Epithelial cell of esophagus (primary cell): ENCODE results near the gene FSD1L.
A peak's percentile ranks its signal among the peaks of the same experiment; 100 is the strongest.

ENCODE experiments used
- DNase-seq: peaks from one replicate; pipeline ENCODE4 v3.0.0; 2010; ENCODE audit warnings: low read depth
- H3K4me3 ChIP-seq: 2 replicates; pipeline ENCODE4 v1.5.1; 2011; ENCODE audit warnings: mild to moderate bottlenecking, low read length, control low read depth
- TF ChIP-seq, protein P1 (sequence below): IDR thresholded peaks from 2 replicates; pipeline ENCODE4 v1.5.1; 2011; ENCODE audit warnings: low read depth, mild to moderate bottlenecking, low read length, control low read depth, inconsistent platforms; ENCODE audit not compliant: insufficient read depth; ENCODE audit errors: missing control alignments

FSD1L gene

GRCh38 chr9:105421154-105421553, 26.7 kb upstream of the FSD1L start:
- DNase-seq, result no peak
- H3K4me3 ChIP-seq, result no peak overlapping the region
- TF ChIP-seq, protein P1, sequence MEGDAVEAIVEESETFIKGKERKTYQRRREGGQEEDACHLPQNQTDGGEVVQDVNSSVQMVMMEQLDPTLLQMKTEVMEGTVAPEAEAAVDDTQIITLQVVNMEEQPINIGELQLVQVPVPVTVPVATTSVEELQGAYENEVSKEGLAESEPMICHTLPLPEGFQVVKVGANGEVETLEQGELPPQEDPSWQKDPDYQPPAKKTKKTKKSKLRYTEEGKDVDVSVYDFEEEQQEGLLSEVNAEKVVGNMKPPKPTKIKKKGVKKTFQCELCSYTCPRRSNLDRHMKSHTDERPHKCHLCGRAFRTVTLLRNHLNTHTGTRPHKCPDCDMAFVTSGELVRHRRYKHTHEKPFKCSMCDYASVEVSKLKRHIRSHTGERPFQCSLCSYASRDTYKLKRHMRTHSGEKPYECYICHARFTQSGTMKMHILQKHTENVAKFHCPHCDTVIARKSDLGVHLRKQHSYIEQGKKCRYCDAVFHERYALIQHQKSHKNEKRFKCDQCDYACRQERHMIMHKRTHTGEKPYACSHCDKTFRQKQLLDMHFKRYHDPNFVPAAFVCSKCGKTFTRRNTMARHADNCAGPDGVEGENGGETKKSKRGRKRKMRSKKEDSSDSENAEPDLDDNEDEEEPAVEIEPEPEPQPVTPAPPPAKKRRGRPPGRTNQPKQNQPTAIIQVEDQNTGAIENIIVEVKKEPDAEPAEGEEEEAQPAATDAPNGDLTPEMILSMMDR, result no peak

DNA sequence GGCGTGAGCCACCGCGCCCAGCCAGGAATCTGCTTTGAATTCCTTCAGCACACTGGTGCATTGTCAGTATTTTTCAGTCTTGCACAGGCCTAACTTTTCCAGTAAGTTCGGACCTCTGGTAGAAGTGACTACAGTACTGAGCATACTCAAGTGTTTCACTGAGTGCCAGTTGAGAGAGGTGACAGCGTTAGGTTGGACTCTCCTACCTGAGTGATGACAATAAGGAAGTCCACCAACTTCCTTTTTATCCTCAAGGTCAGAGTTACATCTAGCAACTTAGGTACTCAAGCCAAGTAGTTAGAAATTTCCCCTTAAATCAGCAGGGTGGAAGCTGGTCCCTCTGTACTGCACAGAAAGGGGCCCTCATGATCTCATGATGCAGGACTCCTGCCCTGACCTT, 26.0 kb upstream of the FSD1L start:
- TF ChIP-seq, protein P1, result no peak
- no peak for DNase-seq
- no peak overlapping the region for H3K4me3 ChIP-seq

DNA sequence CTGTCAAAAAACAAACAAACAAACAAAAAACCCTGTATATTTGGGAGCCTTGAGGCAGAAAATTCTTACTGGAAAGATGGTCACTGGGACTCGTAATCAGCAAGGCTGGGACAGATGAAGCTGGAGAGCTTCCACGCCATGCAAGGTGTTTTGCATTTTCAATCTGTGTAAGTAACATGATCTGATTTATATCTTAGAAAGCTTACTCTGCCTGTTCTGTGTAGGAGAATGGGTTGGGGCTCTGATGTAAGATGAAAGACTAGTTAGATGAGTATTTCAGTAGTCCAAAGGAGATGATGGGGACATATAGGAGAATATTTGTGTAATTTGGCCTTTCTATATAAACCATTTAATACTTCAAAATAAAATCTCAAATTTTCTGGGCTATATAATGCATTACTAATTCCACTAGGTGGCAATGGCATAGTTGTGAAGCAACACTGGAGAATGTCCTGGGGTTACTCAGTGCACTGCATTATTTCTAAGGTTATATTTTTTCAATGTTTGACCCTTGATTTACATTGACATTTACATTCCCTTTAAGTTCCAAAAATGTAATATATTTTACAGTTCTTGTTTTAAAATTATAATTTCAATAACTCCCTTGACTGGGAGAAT, 21.9 kb upstream of the FSD1L start:
- no peak overlapping the region for H3K4me3 ChIP-seq
- peak; percentile 38 for DNase-seq
- TF ChIP-seq, protein P1, result peak; percentile 51

DNA sequence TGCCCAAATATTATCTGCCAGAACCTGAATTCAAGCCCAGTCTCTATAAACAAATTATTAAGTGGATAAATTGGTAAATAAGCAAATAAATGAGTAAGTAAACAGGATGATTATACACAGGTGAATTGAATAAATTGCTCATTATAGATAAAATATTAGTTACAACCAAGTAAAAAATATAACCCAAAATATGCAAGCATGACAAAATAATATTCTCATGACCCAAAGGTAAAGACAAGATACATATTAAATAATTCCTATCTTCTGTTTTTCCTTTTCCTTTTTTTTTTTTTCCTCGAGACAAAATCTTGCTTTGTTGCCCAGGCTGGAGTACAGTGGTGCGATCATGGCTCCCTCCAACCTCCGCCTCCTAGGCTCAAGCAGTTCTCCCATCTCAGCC, 21.2 kb upstream of the FSD1L start:
- TF ChIP-seq, protein P1, result no peak
- no peak overlapping the region for H3K4me3 ChIP-seq
- DNase-seq, result no peak

GRCh38 chr9:105431424-105432246, 16.2 kb upstream of the FSD1L start:
- H3K4me3 ChIP-seq, result no peak overlapping the region
- TF ChIP-seq, protein P1, result no peak
- no peak for DNase-seq

DNA sequence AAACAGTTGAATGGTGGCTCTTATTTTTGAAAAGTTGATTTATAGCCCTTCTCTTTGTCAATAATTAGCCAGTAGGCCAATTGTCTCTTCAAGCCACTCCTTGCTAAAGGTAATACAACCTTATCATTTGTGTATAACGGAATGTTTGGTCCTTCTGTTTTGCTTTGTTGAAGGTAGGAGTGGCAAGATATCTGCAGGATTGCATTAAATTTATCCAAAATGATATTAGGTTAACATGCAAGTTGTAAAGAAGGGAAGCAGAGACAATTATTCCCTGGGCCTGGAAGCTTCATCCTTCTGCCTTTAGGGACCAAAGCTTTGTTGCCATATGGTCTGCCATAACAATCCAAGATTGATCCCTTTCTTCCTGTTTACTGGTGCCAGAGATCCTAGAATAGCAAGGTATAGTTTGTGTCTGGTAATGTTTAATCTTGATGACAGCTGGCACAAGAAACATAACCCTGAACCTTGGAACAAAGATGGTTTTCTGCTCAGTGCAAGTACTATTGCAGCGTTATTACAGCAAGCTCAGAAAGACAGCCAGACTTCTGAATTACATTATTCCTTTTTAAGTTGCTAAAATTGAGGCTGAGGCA, 15.5 kb upstream of the FSD1L start:
- H3K4me3 ChIP-seq, result no peak overlapping the region
- no peak for DNase-seq
- TF ChIP-seq, protein P1, result no peak
